GM12878 (cell line): Measurements from ENCODE around the gene ARHGEF18.

Experiments used
- NFXL1 ChIP-seq: fragments of 450-650 bp; IDR thresholded peaks from 2 replicates; pipeline ENCODE4 v1.6.1; 2017; ENCODE audit warnings: antibody characterized with exemption, mild to moderate bottlenecking, borderline replicate concordance
- POLR2A ChIP-seq: IDR thresholded peaks from 2 replicates; pipeline ENCODE4 v1.6.1; 2011; ENCODE audit warnings: low read depth, mild to moderate bottlenecking, low read length
- POLR2AphosphoS2 ChIP-seq: IDR thresholded peaks from 2 replicates; pipeline ENCODE4 v1.6.1; 2011; ENCODE audit warnings: low read depth, mild to moderate bottlenecking, low read length, improper control_type of control experiment, moderate library complexity
- ZZZ3 ChIP-seq: IDR thresholded peaks from 2 replicates; pipeline ENCODE4 v1.6.1; 2011; ENCODE audit warnings: low read depth; ENCODE audit not compliant: control insufficient read depth, insufficient read length
- TF ChIP-seq, protein P1 (sequence below), 3 experiments: IDR thresholded peaks in 2 of 3; conservative IDR thresholded peaks in 1 of 3; 2 replicates each; pipeline ENCODE4 v1.5.1; 2011; ENCODE audit warnings: low read depth in 3 of 3, low read length in 3 of 3, mild to moderate bottlenecking in 3 of 3, control low read depth in 2 of 3, moderate library complexity in 2 of 3, inconsistent platforms in 1 of 3, mixed read lengths in 1 of 3; ENCODE audit not compliant: control insufficient read depth in 2 of 3, insufficient read depth in 1 of 3; ENCODE audit errors: extremely low read depth in 1 of 3
- TF ChIP-seq, protein P2 (sequence below): fragments of 450-650 bp; IDR thresholded peaks from 2 replicates; pipeline ENCODE4 v1.6.1; 2017; ENCODE audit warnings: mild to moderate bottlenecking, moderate library complexity

DNA sequence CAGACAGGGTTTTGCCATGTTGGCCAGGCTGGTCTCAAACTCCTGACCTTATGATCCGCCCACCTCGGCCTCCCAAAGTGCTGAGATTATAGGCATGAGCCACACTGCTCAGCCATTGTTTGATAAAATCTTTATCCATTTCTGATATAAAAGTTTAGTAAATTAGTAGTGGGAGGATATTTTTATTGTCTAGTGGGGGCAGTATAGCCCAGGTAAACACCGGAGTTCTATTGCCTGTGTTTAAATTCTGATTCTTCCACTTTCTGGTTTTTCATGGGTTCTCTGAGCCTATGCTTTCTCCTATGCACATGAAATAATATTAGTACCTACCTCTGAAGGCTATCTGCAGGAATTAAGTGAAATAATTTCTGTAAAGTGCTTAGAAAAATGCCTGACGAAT, 20.1 kb upstream of the ARHGEF18 start:
- TF ChIP-seq, protein P1, sequence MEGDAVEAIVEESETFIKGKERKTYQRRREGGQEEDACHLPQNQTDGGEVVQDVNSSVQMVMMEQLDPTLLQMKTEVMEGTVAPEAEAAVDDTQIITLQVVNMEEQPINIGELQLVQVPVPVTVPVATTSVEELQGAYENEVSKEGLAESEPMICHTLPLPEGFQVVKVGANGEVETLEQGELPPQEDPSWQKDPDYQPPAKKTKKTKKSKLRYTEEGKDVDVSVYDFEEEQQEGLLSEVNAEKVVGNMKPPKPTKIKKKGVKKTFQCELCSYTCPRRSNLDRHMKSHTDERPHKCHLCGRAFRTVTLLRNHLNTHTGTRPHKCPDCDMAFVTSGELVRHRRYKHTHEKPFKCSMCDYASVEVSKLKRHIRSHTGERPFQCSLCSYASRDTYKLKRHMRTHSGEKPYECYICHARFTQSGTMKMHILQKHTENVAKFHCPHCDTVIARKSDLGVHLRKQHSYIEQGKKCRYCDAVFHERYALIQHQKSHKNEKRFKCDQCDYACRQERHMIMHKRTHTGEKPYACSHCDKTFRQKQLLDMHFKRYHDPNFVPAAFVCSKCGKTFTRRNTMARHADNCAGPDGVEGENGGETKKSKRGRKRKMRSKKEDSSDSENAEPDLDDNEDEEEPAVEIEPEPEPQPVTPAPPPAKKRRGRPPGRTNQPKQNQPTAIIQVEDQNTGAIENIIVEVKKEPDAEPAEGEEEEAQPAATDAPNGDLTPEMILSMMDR (IDR thresholded peaks at IDR 0.05 in 2 of 3, conservative IDR thresholded peaks at IDR 0.05 in 1 of 3; ENCODE audit: control insufficient read depth in 2 of 3, extremely low read depth in 1 of 3, insufficient read depth in 1 of 3, low read depth in 3 of 3, low read length in 3 of 3), result peak in 2 of 3 experiments; percentile 14 to 42; a peak in 3 of 6 replicates
- TF ChIP-seq NFXL1, result no peak
- TF ChIP-seq, protein P2, sequence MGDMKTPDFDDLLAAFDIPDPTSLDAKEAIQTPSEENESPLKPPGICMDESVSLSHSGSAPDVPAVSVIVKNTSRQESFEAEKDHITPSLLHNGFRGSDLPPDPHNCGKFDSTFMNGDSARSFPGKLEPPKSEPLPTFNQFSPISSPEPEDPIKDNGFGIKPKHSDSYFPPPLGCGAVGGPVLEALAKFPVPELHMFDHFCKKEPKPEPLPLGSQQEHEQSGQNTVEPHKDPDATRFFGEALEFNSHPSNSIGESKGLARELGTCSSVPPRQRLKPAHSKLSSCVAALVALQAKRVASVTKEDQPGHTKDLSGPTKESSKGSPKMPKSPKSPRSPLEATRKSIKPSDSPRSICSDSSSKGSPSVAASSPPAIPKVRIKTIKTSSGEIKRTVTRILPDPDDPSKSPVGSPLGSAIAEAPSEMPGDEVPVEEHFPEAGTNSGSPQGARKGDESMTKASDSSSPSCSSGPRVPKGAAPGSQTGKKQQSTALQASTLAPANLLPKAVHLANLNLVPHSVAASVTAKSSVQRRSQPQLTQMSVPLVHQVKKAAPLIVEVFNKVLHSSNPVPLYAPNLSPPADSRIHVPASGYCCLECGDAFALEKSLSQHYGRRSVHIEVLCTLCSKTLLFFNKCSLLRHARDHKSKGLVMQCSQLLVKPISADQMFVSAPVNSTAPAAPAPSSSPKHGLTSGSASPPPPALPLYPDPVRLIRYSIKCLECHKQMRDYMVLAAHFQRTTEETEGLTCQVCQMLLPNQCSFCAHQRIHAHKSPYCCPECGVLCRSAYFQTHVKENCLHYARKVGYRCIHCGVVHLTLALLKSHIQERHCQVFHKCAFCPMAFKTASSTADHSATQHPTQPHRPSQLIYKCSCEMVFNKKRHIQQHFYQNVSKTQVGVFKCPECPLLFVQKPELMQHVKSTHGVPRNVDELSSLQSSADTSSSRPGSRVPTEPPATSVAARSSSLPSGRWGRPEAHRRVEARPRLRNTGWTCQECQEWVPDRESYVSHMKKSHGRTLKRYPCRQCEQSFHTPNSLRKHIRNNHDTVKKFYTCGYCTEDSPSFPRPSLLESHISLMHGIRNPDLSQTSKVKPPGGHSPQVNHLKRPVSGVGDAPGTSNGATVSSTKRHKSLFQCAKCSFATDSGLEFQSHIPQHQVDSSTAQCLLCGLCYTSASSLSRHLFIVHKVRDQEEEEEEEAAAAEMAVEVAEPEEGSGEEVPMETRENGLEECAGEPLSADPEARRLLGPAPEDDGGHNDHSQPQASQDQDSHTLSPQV, result 0 out of 2 replicates have a peak, but pooled peaks have one; percentile 16
- TF ChIP-seq POLR2A, result no peak
- TF ChIP-seq ZZZ3, result no peak
- no peak for TF ChIP-seq POLR2AphosphoS2
